A549 treated with ZK216348 at 1 μM for 4 hours (cell line): ENCODE measurements around the gene ADGRG1. TPM values are rescaled to one million over a fixed set of nuclear protein-coding genes. Genes with fewer than 3 reads are reported as not detected.

Source experiments
- total RNA-seq: library from RNA; stranded (reverse); fragments of 200-300 nt; extraction: Qiagen RNA extraction; gene quantifications from 5 replicates; pipeline ENCODE4 v1.2.3, GENCODE V29; 2022; ENCODE audit warnings: low read depth

ADGRG1 gene
- 101 to 249 TPM (median 188 TPM) in 5 replicates for total RNA-seq

GRCh38 chr16:57628008-57628781, at the start of gene ADGRG1:
ADGRG1 (plus strand) TSS chr16:57628630; CDS start chr16:57650288, 21,658 bp downstream.

GRCh38 chr16:57668263-57668571, 39.8 kb downstream of the ADGRG1 start, which contains the start of gene ADGRG3:
ADGRG3 (plus strand) TSS chr16:57668306; CDS start chr16:57668348, 42 bp downstream.

GRCh38 chr16:57694725-57695679, 66.6 kb downstream of the ADGRG1 start, which contains the start of gene DRC7:
DRC7 (plus strand) TSS chr16:57694806; CDS start chr16:57697950, 3,144 bp downstream.

Other genes starting within 250 kb of the ADGRG1 start
- gene CCL17, start 223.9 kb upstream of the ADGRG1 start, total RNA-seq, result not detected in 5 replicates
- gene CIAPIN1, start 181.2 kb upstream of the ADGRG1 start, total RNA-seq, result 69.4 to 81.7 TPM (median 74.6 TPM) in 5 replicates
- 32.9 to 54.5 TPM (median 50.9 TPM) in 5 replicates for gene COQ9, start 181.2 kb upstream of the ADGRG1 start, total RNA-seq
- gene POLR2C, start 166.0 kb upstream of the ADGRG1 start, total RNA-seq, result 108 to 134 TPM (median 114 TPM) in 5 replicates
- gene DOK4, start 142.1 kb upstream of the ADGRG1 start, total RNA-seq, result 26.4 to 50.2 TPM (median 40.8 TPM) in 5 replicates
- 4.2 to 11.8 TPM (median 8.6 TPM) in 5 replicates for gene CCDC102A, start 92.1 kb upstream of the ADGRG1 start, total RNA-seq
- 0.07 to 0.22 TPM (median 0.17 TPM) in 3 of 5 replicates, not detected in the others for gene ADGRG5, start 86.0 kb upstream of the ADGRG1 start, total RNA-seq
- gene ADGRG3, start 39.7 kb downstream of the ADGRG1 start, total RNA-seq, result 0.37 to 0.57 TPM (median 0.49 TPM) in 5 replicates
- gene DRC7, start 66.2 kb downstream of the ADGRG1 start, total RNA-seq, result 0.19 to 0.48 TPM in 2 of 5 replicates, not detected in the others
- gene KATNB1, start 107.1 kb downstream of the ADGRG1 start, total RNA-seq, result 13.5 to 19.6 TPM (median 18.0 TPM) in 5 replicates
- 103 to 185 TPM (median 173 TPM) in 5 replicates for gene KIFC3, start 173.9 kb downstream of the ADGRG1 start, total RNA-seq